OCI-LY1 (cell line): ENCODE data around the gene NINJ2.

Source experiments
- H2AFZ ChIP-seq: fragments of 200-600 bp; sonication (generic), shearing (Covaris generic); 2 replicates; pipeline ENCODE4 v1.6.0; 2014; ENCODE audit warnings: antibody characterized with exemption, mild to moderate bottlenecking, low read length
- H3F3A ChIP-seq: fragments of 200-600 bp; sonication (generic), shearing (Covaris generic); 2 replicates; pipeline ENCODE4 v1.6.0; 2014; ENCODE audit warnings: mild to moderate bottlenecking, antibody characterized with exemption, low read length, moderate library complexity; ENCODE audit not compliant: insufficient read depth
- H3K27ac ChIP-seq: fragments of 200-600 bp; sonication (generic); 2 replicates; pipeline ENCODE4 v1.5.1; 2014; ENCODE audit warnings: low read length, mixed run types, mild to moderate bottlenecking, low read depth; ENCODE audit not compliant: poor library complexity, severe bottlenecking
- H3K27me3 ChIP-seq: fragments of 200-600 bp; sonication (generic); 2 replicates; pipeline ENCODE4 v1.6.0; 2014; ENCODE audit warnings: antibody characterized with exemption, mild to moderate bottlenecking, low read length, moderate library complexity; ENCODE audit not compliant: insufficient read depth
- H3K36me3 ChIP-seq: fragments of 200-600 bp; sonication (generic); 2 replicates; pipeline ENCODE4 v1.6.1; 2014; ENCODE audit warnings: mild to moderate bottlenecking, antibody characterized with exemption, low read length, moderate library complexity, mixed read lengths; ENCODE audit not compliant: insufficient read depth
- H3K4me1 ChIP-seq: fragments of 200-600 bp; sonication (generic); 2 replicates; pipeline ENCODE4 v1.5.1; 2014; ENCODE audit warnings: mild to moderate bottlenecking, low read length, moderate library complexity; ENCODE audit not compliant: insufficient read depth, severe bottlenecking
- H3K4me2 ChIP-seq: fragments of 200-600 bp; sonication (generic), shearing (Covaris generic); 2 replicates; pipeline ENCODE4 v1.6.1; 2014; ENCODE audit warnings: low read length
- H3K4me3 ChIP-seq: fragments of 200-600 bp; sonication (generic); 2 replicates; pipeline ENCODE4 v1.5.1; 2014; ENCODE audit warnings: low read length, low read depth, mild to moderate bottlenecking, mixed read lengths; ENCODE audit not compliant: poor library complexity, severe bottlenecking
- H3K79me2 ChIP-seq: fragments of 200-600 bp; shearing (Covaris generic); 2 replicates; pipeline ENCODE4 v1.6.1; 2016; ENCODE audit warnings: mixed run types, low read length, mixed read lengths; ENCODE audit not compliant: insufficient read depth
- H3K9ac ChIP-seq: fragments of 200-600 bp; sonication (generic), shearing (Covaris generic); 2 replicates; pipeline ENCODE4 v1.6.1; 2014; ENCODE audit warnings: mild to moderate bottlenecking, low read length, mixed read lengths
- H3K9me2 ChIP-seq: fragments of 200-600 bp; sonication (generic), shearing (Covaris generic); 2 replicates; pipeline ENCODE4 v1.6.1; 2014; ENCODE audit warnings: low read depth, mild to moderate bottlenecking, low read length, mixed read lengths
- H3K9me3 ChIP-seq: fragments of 200-600 bp; shearing (Covaris generic); 2 replicates; pipeline ENCODE4 v1.6.1; 2014; ENCODE audit warnings: low read length, mixed read lengths
- H4K20me1 ChIP-seq: fragments of 200-600 bp; sonication (generic), shearing (Covaris generic); 2 replicates; pipeline ENCODE4 v1.6.0; 2016; ENCODE audit warnings: mild to moderate bottlenecking, low read length; ENCODE audit not compliant: insufficient read depth
- EZH2 ChIP-seq: fragments of 200-600 bp; sonication (generic), shearing (Covaris generic); IDR thresholded peaks from 2 replicates; pipeline ENCODE4 v1.8.0; 2017; ENCODE audit warnings: borderline replicate concordance, mixed run types, mild to moderate bottlenecking, antibody characterized with exemption, low read length, moderate library complexity, mixed read lengths
- TF ChIP-seq, protein P1 (sequence below): fragments of 200-600 bp; sonication (generic), shearing (Covaris generic); IDR thresholded peaks from 2 replicates; pipeline ENCODE4 v1.5.1; 2017; ENCODE audit warnings: mild to moderate bottlenecking, antibody characterized with exemption, low read length, moderate library complexity, mixed read lengths

The NINJ2 gene

DNA sequence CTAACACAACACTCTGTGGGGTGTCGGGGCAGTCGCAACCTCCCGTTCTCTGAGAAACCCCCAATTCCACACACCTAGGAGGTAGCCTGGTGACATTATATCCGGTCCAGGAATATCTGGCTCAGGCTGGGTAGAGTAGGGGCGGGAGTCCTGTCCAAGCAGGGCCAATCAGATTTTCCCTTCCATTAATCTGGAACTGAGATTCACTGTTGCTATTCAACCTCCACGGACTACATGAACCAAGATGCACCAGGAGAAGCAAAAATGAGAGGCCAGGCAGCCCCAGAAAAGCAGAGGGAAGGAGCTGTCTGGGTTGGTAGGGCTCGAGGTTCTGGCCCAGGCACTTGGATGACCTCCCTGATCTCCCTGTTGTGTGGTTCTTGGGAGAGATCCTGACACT lies 51.0 kb downstream of the NINJ2 start:
- peaks cover 32% of the 10 kb centered on the region for H3K4me1 ChIP-seq
- no peaks in the 10 kb centered on the region for H3F3A ChIP-seq
- no peaks in the 10 kb centered on the region for H3K27me3 ChIP-seq
- no peak for TF ChIP-seq EZH2
- TF ChIP-seq, protein P1, sequence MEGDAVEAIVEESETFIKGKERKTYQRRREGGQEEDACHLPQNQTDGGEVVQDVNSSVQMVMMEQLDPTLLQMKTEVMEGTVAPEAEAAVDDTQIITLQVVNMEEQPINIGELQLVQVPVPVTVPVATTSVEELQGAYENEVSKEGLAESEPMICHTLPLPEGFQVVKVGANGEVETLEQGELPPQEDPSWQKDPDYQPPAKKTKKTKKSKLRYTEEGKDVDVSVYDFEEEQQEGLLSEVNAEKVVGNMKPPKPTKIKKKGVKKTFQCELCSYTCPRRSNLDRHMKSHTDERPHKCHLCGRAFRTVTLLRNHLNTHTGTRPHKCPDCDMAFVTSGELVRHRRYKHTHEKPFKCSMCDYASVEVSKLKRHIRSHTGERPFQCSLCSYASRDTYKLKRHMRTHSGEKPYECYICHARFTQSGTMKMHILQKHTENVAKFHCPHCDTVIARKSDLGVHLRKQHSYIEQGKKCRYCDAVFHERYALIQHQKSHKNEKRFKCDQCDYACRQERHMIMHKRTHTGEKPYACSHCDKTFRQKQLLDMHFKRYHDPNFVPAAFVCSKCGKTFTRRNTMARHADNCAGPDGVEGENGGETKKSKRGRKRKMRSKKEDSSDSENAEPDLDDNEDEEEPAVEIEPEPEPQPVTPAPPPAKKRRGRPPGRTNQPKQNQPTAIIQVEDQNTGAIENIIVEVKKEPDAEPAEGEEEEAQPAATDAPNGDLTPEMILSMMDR = no peak
- no peaks in the 10 kb centered on the region for H3K9me2 ChIP-seq
- no peak overlapping the region for H3K4me3 ChIP-seq
- H2AFZ ChIP-seq = no peak overlapping the region
- H4K20me1 ChIP-seq = no peaks in the 10 kb centered on the region
- H3K4me2 ChIP-seq = no peak overlapping the region
- no peaks in the 10 kb centered on the region for H3K79me2 ChIP-seq
- peaks cover 21% of the 10 kb centered on the region for H3K36me3 ChIP-seq
- no peaks in the 10 kb centered on the region for H3K9me3 ChIP-seq
- no peak overlapping the region for H3K27ac ChIP-seq
- H3K9ac ChIP-seq = no peak overlapping the region

DNA sequence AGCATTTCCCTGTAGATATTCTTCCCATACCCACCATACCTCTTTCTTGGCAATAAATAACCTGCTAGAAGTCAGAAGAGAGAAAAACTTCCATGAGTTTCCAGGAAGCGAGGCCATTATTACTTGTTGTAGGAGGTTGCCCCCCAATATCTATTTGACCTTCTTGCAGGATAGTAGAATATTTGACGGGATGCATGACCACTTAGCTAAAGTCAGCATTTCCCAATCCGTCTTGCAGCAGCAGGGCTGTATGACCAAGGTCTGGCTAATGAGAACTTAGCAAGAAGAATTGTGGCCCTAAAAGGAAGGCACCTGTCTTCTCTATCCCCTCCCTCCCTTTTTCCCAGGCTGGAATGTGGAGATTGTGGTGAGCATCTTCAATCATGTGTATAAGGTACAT lies 51.5 kb downstream of the NINJ2 start:
- H3K9ac ChIP-seq = no peak overlapping the region
- H3F3A ChIP-seq = no peaks in the 10 kb centered on the region
- no peaks in the 10 kb centered on the region for H4K20me1 ChIP-seq
- no peak overlapping the region for H3K4me3 ChIP-seq
- H2AFZ ChIP-seq = no peak overlapping the region
- H3K9me2 ChIP-seq = no peaks in the 10 kb centered on the region
- TF ChIP-seq, protein P1 = no peak
- no peak for TF ChIP-seq EZH2
- H3K27me3 ChIP-seq = no peaks in the 10 kb centered on the region
- no peak overlapping the region for H3K27ac ChIP-seq
- no peak overlapping the region for H3K4me2 ChIP-seq
- peaks cover 17% of the 10 kb centered on the region for H3K36me3 ChIP-seq
- no peaks in the 10 kb centered on the region for H3K79me2 ChIP-seq
- peaks cover 32% of the 10 kb centered on the region for H3K4me1 ChIP-seq
- no peaks in the 10 kb centered on the region for H3K9me3 ChIP-seq

DNA sequence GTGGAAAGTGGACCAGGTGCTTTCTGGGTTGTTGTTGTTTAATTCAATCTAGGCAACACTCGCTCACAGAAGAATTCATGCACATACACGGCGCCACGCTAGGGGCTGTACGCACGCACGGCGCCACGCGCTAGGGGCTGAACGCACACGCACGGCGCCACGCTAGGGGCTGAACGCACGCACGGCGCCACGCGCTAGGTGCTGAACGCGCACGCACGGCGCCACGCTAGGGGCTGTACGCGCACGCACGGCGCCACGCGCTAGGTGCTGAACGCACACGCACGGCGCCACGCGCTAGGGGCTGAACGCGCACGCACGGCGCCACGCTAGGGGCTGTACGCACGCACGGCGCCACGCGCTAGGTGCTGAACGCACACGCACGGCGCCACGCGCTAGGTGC lies 54.3 kb downstream of the NINJ2 start:
- no peak overlapping the region for H2AFZ ChIP-seq
- H3K4me3 ChIP-seq = no peak overlapping the region
- peaks cover 19% of the 10 kb centered on the region for H3K4me1 ChIP-seq
- no peak overlapping the region for H3K27ac ChIP-seq
- H3K36me3 ChIP-seq = peaks cover 22% of the 10 kb centered on the region
- no peak for TF ChIP-seq EZH2
- TF ChIP-seq, protein P1 = no peak
- H3K79me2 ChIP-seq = no peaks in the 10 kb centered on the region
- H3K27me3 ChIP-seq = no peaks in the 10 kb centered on the region
- no peaks in the 10 kb centered on the region for H3K9me3 ChIP-seq
- no peaks in the 10 kb centered on the region for H3K9me2 ChIP-seq
- H4K20me1 ChIP-seq = no peaks in the 10 kb centered on the region
- no peaks in the 10 kb centered on the region for H3F3A ChIP-seq
- no peak overlapping the region for H3K4me2 ChIP-seq
- H3K9ac ChIP-seq = no peak overlapping the region
